ENCODE measurements around the gene SATB2.

The SATB2 gene

DNA sequence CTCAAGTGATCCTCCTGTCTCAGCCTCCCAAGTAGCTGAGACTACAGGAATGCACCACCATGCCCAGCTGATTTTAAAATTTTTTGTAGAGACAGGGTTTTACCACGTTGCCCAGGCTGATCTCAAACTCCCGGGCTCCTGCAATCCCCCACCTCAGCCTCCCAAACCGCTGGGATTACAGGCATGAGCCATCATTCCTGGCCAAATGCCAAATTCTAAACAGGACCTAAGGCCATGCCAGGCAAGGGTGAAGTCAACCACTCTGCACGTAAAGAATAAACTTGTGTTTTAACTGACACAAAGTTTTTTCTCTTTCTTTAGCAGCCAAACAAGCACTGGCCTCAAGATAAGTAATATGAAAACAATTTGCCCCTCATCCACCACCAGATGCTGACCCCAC, 37.4 kb upstream of the SATB2 start:
- Histone ChIP-seq H3K4me1 (ENCODE audit: control insufficient read depth in 2 of 2, insufficient read depth in 1 of 2, low read depth in 1 of 2, low read length in 2 of 2) (no peaks in the 10 kb centered on the region), H2BK12ac (ENCODE audit: low read length) (no peak overlapping the region), H3K27ac (replicated peaks; ENCODE audit: low read length) (no peak overlapping the region), H2BK5ac (ENCODE audit: low read length) (no peak overlapping the region), H2AK5ac (ENCODE audit: low read depth, low read length) (no peak overlapping the region), H3K4me2 (ENCODE audit: insufficient read depth, low read length, poor library complexity, severe bottlenecking) (no peak overlapping the region), H3K4me3 (ENCODE audit: low read length in 2 of 2) (no peak overlapping the region), H3K4ac (ENCODE audit: low read length) (no peak overlapping the region), H2AFZ (ENCODE audit: low read length) (no peak overlapping the region), H4K91ac (ENCODE audit: low read depth, low read length, poor library complexity) (no peak overlapping the region), H3K27me3 (ENCODE audit: control insufficient read depth in 3 of 3, insufficient read depth in 3 of 3, low read depth in 1 of 3, low read length in 3 of 3) (no peaks in the 10 kb centered on the region), H3K18ac (ENCODE audit: low read length) (no peak overlapping the region), H3K9me3 (replicated peaks in 1 of 2; ENCODE audit: control insufficient read depth in 2 of 2, insufficient read depth in 1 of 2, low read depth in 1 of 2, low read length in 2 of 2) (no peaks in the 10 kb centered on the region), H2BK15ac (ENCODE audit: low read length) (no peak overlapping the region), H2BK120ac (ENCODE audit: low read depth, low read length) (no peak overlapping the region), H3K36me3 (replicated peaks in 1 of 2; ENCODE audit: control insufficient read depth in 2 of 2, insufficient read depth in 2 of 2, low read length in 2 of 2) (no peaks in the 10 kb centered on the region), H3K9ac (ENCODE audit: low read depth, low read length, poor library complexity) (no peak overlapping the region), H3K23ac (ENCODE audit: low read depth, low read length, poor library complexity) (no peak overlapping the region), H3K14ac (ENCODE audit: low read length) (no peak overlapping the region), H4K8ac (ENCODE audit: low read depth, low read length) (peak overlapping the region; percentile 82), H3K79me1 (ENCODE audit: low read depth, low read length) (no peaks in the 10 kb centered on the region)
- no CpG with 5 or more reads among the region's 4 CpGs for WGBS, 2 donors (ENCODE audit: extremely low coverage in 2 of 2, insufficient read length in 2 of 2, insufficient replicate concordance in 1 of 2)
- no peak for DNase-seq (ENCODE audit: low spot score)

DNA sequence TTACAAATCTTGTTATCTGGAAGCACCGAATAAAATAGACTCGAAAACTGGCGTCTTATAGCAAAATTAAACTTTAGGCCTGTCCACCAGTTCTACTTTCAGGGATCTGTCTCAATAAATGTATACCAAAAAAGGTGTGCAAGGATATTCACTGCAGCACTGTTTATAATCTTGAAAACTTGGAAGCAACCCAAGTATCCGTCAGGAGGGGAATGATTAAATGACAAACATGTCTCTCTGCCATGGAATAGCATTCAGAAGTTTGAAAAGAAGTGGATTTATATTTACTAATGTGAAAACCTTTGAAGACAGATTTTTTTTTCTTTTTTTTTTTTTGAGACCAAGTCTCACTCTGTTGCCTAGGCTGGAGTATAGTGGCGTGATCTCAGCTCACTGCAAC, 32.3 kb upstream of the SATB2 start:
- H3K4me1 ChIP-seq (ENCODE audit: control insufficient read depth in 2 of 2, insufficient read depth in 1 of 2, low read depth in 1 of 2, low read length in 2 of 2): peaks cover 0 to 2% of the 10 kb centered on the region in 2 donors
- H2BK5ac ChIP-seq (ENCODE audit: low read length): no peak overlapping the region
- H2AK5ac ChIP-seq (ENCODE audit: low read depth, low read length): no peak overlapping the region
- WGBS, 2 donors (ENCODE audit: extremely low coverage in 2 of 2, insufficient read length in 2 of 2, insufficient replicate concordance in 1 of 2): no CpG with 5 or more reads among the region's 5 CpGs
- H2AFZ ChIP-seq (ENCODE audit: low read length): no peak overlapping the region
- H3K18ac ChIP-seq (ENCODE audit: low read length): no peak overlapping the region
- H3K4me2 ChIP-seq (ENCODE audit: insufficient read depth, low read length, poor library complexity, severe bottlenecking): peak overlapping the region; percentile 3
- H2BK12ac ChIP-seq (ENCODE audit: low read length): no peak overlapping the region
- no peak overlapping the region for H3K23ac ChIP-seq (ENCODE audit: low read depth, low read length, poor library complexity)
- no peaks in the 10 kb centered on the region for H3K79me1 ChIP-seq (ENCODE audit: low read depth, low read length)
- H3K27ac ChIP-seq (replicated peaks; ENCODE audit: low read length): no peak overlapping the region
- no peak overlapping the region for H4K8ac ChIP-seq (ENCODE audit: low read depth, low read length)
- no peak overlapping the region for H3K4me3 ChIP-seq (ENCODE audit: low read length in 2 of 2)
- no peak overlapping the region for H3K14ac ChIP-seq (ENCODE audit: low read length)
- H3K9ac ChIP-seq (ENCODE audit: low read depth, low read length, poor library complexity): no peak overlapping the region
- no peak overlapping the region for H3K4ac ChIP-seq (ENCODE audit: low read length)
- no peak overlapping the region for H2BK120ac ChIP-seq (ENCODE audit: low read depth, low read length)
- no peaks in the 10 kb centered on the region for H3K36me3 ChIP-seq (replicated peaks in 1 of 2; ENCODE audit: control insufficient read depth in 2 of 2, insufficient read depth in 2 of 2, low read length in 2 of 2)
- H2BK15ac ChIP-seq (ENCODE audit: low read length): no peak overlapping the region
- DNase-seq (ENCODE audit: low spot score): no peak
- peaks cover 0 to 3% (median 0%) of the 10 kb centered on the region in 3 experiments for H3K27me3 ChIP-seq (ENCODE audit: control insufficient read depth in 3 of 3, insufficient read depth in 3 of 3, low read depth in 1 of 3, low read length in 3 of 3)
- H3K9me3 ChIP-seq (replicated peaks in 1 of 2; ENCODE audit: control insufficient read depth in 2 of 2, insufficient read depth in 1 of 2, low read depth in 1 of 2, low read length in 2 of 2): no peaks in the 10 kb centered on the region
- no peak overlapping the region for H4K91ac ChIP-seq (ENCODE audit: low read depth, low read length, poor library complexity)

DNA sequence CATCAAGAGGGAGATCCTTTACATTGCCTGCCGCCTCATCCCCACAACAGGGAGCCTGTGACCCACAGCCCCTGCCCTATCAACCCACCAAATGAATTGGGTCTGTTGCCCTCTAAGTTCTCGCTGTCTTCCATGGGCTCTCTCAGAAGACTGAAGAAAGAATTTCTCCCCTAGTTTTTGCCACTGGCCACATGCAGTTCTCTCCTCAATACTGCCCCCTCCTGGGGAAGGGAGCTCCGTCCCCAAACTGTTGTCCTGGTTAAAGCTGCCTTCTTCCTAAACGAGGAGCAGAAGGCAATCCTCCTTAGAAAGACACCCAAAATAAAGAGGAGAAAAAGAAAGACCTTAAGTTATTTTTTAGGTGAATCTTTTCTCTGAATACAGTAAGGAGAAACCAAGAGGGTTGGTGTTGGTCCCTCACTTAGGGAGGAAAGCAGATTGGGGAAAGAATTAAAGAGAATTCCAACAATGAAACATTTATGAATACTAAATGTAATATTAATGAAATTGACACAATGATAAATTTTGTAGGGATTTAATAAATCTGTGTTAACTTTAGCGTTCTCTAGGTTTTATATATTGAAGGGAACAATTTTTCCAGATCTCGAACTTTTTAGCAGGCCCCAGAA, 31.1 kb upstream of the SATB2 start:
- Histone ChIP-seq H3K27me3 (ENCODE audit: control insufficient read depth in 3 of 3, insufficient read depth in 3 of 3, low read depth in 1 of 3, low read length in 3 of 3) (peaks cover 0 to 5% (median 0%) of the 10 kb centered on the region in 3 experiments), H2BK120ac (ENCODE audit: low read depth, low read length) (no peak overlapping the region), H3K4ac (ENCODE audit: low read length) (no peak overlapping the region), H3K4me2 (ENCODE audit: insufficient read depth, low read length, poor library complexity, severe bottlenecking) (no peak overlapping the region), H4K8ac (ENCODE audit: low read depth, low read length) (no peak overlapping the region), H3K79me1 (ENCODE audit: low read depth, low read length) (no peaks in the 10 kb centered on the region), H3K9me3 (replicated peaks in 1 of 2; ENCODE audit: control insufficient read depth in 2 of 2, insufficient read depth in 1 of 2, low read depth in 1 of 2, low read length in 2 of 2) (no peaks in the 10 kb centered on the region), H4K91ac (ENCODE audit: low read depth, low read length, poor library complexity) (no peak overlapping the region), H2BK12ac (ENCODE audit: low read length) (no peak overlapping the region), H2AK5ac (ENCODE audit: low read depth, low read length) (no peak overlapping the region), H3K36me3 (replicated peaks in 1 of 2; ENCODE audit: control insufficient read depth in 2 of 2, insufficient read depth in 2 of 2, low read length in 2 of 2) (no peaks in the 10 kb centered on the region), H3K27ac (replicated peaks; ENCODE audit: low read length) (no peak overlapping the region), H2BK5ac (ENCODE audit: low read length) (no peak overlapping the region), H3K23ac (ENCODE audit: low read depth, low read length, poor library complexity) (no peak overlapping the region), H3K4me3 (ENCODE audit: low read length in 2 of 2) (no peak overlapping the region), H3K18ac (ENCODE audit: low read length) (no peak overlapping the region), H3K4me1 (ENCODE audit: control insufficient read depth in 2 of 2, insufficient read depth in 1 of 2, low read depth in 1 of 2, low read length in 2 of 2) (peaks cover 0 to 2% of the 10 kb centered on the region in 2 donors), H2BK15ac (ENCODE audit: low read length) (no peak overlapping the region), H3K9ac (ENCODE audit: low read depth, low read length, poor library complexity) (no peak overlapping the region), H3K14ac (ENCODE audit: low read length) (no peak overlapping the region), H2AFZ (ENCODE audit: low read length) (no peak overlapping the region)
- no CpG with 5 or more reads among the region's 6 CpGs for WGBS, 2 donors (ENCODE audit: extremely low coverage in 2 of 2, insufficient read length in 2 of 2, insufficient replicate concordance in 1 of 2)
- DNase-seq (ENCODE audit: low spot score): peak; percentile 57

DNA sequence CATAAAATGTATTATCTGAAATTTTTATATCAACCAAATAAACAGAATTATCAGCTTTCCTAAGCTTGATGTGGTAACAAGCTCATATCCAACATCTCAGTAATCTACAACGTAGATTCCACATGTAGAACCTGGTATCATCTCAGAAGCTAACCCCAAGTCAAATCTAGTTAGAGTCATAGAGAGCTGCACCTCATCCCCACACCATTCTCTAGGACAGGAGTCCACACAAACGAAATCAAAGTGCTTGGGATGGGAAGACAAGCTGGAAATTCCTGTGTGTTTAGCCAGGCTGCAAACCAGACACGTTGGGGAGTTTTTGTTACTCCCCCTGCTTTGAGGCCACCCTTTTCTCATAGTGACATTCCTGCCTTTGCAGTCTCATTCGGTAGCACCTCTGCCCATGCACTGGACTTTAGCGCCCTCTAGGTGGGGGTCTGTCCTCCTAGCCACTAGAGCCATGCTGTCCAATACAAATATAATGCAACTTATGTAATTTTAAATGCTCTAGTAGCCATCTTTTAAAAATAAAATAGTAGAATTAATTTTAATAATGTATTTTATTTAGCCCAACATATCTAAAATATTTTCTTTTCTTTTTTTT, 28.1 kb upstream of the SATB2 start:
- Histone ChIP-seq H3K79me1 (ENCODE audit: low read depth, low read length) (no peaks in the 10 kb centered on the region), H3K4me1 (ENCODE audit: control insufficient read depth in 2 of 2, insufficient read depth in 1 of 2, low read depth in 1 of 2, low read length in 2 of 2) (peaks cover 0 to 2% of the 10 kb centered on the region in 2 donors), H3K27me3 (ENCODE audit: control insufficient read depth in 3 of 3, insufficient read depth in 3 of 3, low read depth in 1 of 3, low read length in 3 of 3) (peaks cover 0 to 5% (median 0%) of the 10 kb centered on the region in 3 experiments), H2BK12ac (ENCODE audit: low read length) (no peak overlapping the region), H3K4me3 (ENCODE audit: low read length in 2 of 2) (no peak overlapping the region), H3K14ac (ENCODE audit: low read length) (no peak overlapping the region), H4K8ac (ENCODE audit: low read depth, low read length) (no peak overlapping the region), H3K9me3 (replicated peaks in 1 of 2; ENCODE audit: control insufficient read depth in 2 of 2, insufficient read depth in 1 of 2, low read depth in 1 of 2, low read length in 2 of 2) (no peaks in the 10 kb centered on the region), H3K18ac (ENCODE audit: low read length) (no peak overlapping the region), H2BK120ac (ENCODE audit: low read depth, low read length) (no peak overlapping the region), H2BK15ac (ENCODE audit: low read length) (no peak overlapping the region), H3K23ac (ENCODE audit: low read depth, low read length, poor library complexity) (no peak overlapping the region), H3K4me2 (ENCODE audit: insufficient read depth, low read length, poor library complexity, severe bottlenecking) (no peak overlapping the region), H3K4ac (ENCODE audit: low read length) (no peak overlapping the region), H2AFZ (ENCODE audit: low read length) (no peak overlapping the region), H3K27ac (replicated peaks; ENCODE audit: low read length) (no peak overlapping the region), H3K36me3 (replicated peaks in 1 of 2; ENCODE audit: control insufficient read depth in 2 of 2, insufficient read depth in 2 of 2, low read length in 2 of 2) (no peaks in the 10 kb centered on the region), H4K91ac (ENCODE audit: low read depth, low read length, poor library complexity) (no peak overlapping the region), H2BK5ac (ENCODE audit: low read length) (no peak overlapping the region), H2AK5ac (ENCODE audit: low read depth, low read length) (no peak overlapping the region), H3K9ac (ENCODE audit: low read depth, low read length, poor library complexity) (no peak overlapping the region)
- no CpG with 5 or more reads among the region's 5 CpGs for WGBS, 2 donors (ENCODE audit: extremely low coverage in 2 of 2, insufficient read length in 2 of 2, insufficient replicate concordance in 1 of 2)
- DNase-seq (ENCODE audit: low spot score): peak; percentile 47
